ENCODE results near the gene HOXC10. TPM values are rescaled to one million over a fixed set of nuclear protein-coding genes. Genes with fewer than 3 reads are reported as not detected.

HOXC10 gene
- total RNA-seq, 1 donor from 2014 or later = not detected

DNA sequence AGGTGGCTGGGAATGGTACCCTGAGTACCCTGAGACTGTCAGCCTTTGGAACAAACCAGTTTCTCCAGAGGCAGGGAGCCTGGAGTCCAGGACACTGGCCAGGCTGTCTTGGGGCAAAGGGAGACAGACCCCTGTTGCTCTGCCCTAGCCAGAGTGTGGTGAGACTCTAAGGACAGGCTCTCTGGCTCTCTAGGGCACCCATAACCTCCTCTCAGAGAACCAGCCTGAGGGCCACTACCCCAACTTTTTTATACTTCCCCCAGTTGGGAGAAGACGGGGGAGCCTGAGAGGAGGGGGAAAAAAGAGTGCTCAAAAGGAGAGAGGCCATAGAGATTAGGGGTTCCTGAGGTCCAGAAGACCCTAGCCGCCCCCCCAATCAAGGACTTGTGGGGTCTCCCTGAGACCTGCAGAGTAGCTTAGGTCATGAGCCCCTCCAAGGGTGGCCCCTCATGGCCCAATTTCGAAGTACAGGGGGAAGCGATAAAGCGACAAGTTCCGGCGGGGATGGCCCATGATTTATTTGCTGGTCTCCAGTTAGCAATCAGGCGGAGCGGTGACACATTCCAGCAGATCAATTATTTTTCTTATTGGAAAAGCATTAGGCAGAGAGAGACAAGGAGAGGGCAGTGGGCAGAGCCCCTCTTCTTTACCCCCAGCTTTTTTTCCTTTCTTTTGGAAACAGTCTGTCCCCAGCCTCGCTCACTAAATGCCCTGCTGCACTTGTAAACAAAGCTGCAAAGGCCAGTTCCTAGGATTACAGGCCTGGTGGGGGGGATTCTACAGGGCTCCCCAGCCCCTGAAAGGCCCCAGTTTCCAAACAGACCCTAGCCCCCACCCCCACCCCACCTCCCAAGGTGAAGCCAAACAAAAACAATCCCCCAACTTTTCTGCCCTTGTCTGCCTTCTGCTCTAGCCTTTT, 25.4 kb downstream of the HOXC10 start:
- H3K27me3 Mint-ChIP-seq (ENCODE audit: unreplicated experiment) = peaks cover 92% of the 10 kb centered on the region
- no peak overlapping the region for H3K27ac Mint-ChIP-seq (ENCODE audit: unreplicated experiment)
- TF ChIP-seq, protein P1, sequence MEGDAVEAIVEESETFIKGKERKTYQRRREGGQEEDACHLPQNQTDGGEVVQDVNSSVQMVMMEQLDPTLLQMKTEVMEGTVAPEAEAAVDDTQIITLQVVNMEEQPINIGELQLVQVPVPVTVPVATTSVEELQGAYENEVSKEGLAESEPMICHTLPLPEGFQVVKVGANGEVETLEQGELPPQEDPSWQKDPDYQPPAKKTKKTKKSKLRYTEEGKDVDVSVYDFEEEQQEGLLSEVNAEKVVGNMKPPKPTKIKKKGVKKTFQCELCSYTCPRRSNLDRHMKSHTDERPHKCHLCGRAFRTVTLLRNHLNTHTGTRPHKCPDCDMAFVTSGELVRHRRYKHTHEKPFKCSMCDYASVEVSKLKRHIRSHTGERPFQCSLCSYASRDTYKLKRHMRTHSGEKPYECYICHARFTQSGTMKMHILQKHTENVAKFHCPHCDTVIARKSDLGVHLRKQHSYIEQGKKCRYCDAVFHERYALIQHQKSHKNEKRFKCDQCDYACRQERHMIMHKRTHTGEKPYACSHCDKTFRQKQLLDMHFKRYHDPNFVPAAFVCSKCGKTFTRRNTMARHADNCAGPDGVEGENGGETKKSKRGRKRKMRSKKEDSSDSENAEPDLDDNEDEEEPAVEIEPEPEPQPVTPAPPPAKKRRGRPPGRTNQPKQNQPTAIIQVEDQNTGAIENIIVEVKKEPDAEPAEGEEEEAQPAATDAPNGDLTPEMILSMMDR (IDR thresholded peaks at IDR 0.05) = no peak

DNA sequence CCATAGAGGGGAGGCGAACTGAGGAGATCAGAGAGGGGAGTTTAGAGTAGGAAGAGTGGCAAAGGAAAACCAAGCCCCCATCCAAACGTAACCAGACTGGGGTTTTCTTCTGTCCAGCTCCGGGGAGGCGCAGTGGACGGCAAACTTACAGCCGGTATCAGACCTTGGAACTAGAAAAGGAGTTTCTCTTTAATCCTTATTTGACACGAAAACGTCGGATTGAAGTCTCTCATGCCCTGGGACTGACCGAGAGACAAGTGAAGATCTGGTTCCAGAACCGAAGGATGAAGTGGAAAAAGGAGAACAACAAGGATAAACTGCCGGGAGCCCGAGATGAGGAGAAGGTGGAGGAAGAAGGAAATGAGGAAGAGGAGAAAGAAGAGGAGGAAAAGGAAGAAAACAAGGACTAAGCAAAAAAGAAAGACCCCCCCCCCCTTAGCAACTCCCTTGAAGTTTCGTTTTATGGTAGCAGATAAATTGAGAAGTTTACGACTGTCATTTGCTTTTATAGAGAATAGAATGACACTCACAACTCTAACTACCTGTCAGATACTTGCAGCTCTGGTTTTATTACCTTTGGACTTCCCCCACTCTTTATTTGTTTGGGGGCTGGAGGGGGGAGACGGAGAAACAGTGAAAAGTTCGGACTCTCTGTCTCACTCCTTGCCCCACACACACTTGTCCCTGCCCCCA, 26.2 kb downstream of the HOXC10 start:
- Mint-ChIP-seq H3K36me3 (ENCODE audit: unreplicated experiment) (no peaks in the 10 kb centered on the region), H3K9me3 (ENCODE audit: unreplicated experiment) (no peaks in the 10 kb centered on the region), H3K4me3 (ENCODE audit: unreplicated experiment) (no peak overlapping the region), H3K27ac (ENCODE audit: unreplicated experiment) (no peak overlapping the region), H3K4me1 (ENCODE audit: unreplicated experiment) (peaks cover 11% of the 10 kb centered on the region), H3K27me3 (ENCODE audit: unreplicated experiment) (peaks cover 92% of the 10 kb centered on the region)
- DNase-seq (ENCODE audit: extremely low spot score, unreplicated experiment) = no peak
- TF ChIP-seq, protein P1 (IDR thresholded peaks at IDR 0.05) = no peak

More for the DNA sequence above, 25.4 kb downstream of the HOXC10 start:
- DNase-seq (ENCODE audit: extremely low spot score, unreplicated experiment) = no peak
- Mint-ChIP-seq H3K4me3 (ENCODE audit: unreplicated experiment) (no peak overlapping the region), H3K9me3 (ENCODE audit: unreplicated experiment) (no peaks in the 10 kb centered on the region), H3K36me3 (ENCODE audit: unreplicated experiment) (no peaks in the 10 kb centered on the region), H3K4me1 (ENCODE audit: unreplicated experiment) (peaks cover 13% of the 10 kb centered on the region)

DNA sequence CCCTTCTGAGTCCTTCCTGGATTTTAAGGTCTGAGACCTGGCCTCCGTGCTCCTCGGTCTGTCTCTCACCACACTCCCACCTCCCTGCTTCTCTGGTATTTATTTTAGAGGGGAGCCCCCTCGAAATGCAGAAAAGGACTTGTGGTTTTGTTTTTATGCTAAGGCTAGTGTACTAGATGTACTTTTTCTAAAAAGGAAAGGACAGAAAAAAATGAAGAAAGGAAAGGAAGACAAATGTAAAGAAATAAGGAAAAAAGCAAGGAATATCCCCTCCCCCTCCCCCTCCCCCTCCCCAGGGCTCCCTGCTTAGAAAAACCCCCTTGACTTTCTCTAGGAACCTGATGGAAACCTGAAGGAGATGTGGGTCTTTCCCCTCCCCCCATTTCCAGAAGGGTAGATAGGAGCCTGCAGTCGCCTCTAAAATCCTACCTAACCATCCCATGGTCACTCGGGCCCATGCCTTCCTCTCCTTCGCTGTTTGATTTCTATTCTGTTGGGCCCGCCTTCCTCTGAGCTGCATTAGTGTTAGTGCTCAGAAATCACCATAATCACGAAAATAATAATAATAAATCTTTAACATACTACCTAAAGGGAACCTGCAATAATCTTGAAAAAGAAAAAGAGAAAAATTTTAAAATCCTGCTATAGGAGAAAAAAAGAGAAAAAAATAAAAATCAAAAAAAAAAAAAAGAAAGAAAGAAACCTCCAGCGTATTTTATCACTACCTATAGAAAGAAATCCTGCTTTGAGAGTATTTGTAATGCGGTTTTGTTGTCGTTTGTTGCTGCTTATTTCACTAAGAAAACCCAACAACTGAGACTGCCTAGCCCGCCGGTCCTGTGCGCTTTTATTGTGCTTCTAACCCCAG, 27.0 kb downstream of the HOXC10 start:
- peaks cover 87% of the 10 kb centered on the region for H3K27me3 Mint-ChIP-seq (ENCODE audit: unreplicated experiment)

DNA sequence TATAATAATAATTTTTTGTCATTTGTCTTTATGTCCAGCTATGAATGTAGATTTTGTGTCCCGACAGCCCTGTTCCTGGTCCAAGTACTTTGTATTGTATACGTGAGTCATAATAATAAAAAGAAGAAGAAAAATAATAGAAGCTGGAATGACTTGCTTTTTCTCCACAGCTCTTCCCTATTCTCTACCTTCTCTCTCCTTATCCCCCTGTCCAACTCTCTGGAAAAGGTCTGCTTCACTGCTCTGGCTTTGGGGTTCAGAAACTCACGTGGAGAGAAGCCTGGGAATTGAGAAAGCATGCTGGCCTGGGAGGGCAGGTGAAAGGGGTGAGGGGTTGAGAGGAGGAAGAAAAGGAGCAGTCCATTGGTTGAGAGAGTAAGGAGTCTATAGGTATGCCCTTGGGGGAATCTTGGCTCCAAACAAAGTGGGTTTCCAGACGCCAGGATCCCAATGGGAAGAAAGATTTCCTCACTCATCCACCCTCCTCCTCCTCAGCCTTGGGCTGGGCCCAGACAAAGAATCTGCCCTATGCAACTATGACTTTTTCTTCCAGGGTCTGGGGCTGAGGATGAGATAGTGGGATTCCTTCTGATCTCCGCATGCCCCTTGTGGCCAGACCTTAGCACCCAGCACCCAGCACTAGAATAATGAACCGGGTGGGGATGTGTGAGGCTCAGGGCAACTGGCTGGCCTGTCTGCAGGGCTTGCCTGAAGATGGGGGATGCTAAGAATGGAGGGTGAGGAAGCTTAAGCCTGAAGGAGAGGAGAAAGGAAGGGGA, 27.9 kb downstream of the HOXC10 start:
- no peak for DNase-seq (ENCODE audit: extremely low spot score, unreplicated experiment)
- no peak overlapping the region for H3K4me3 Mint-ChIP-seq (ENCODE audit: unreplicated experiment)
- no peaks in the 10 kb centered on the region for H3K36me3 Mint-ChIP-seq (ENCODE audit: unreplicated experiment)
- H3K27me3 Mint-ChIP-seq (ENCODE audit: unreplicated experiment) = peaks cover 84% of the 10 kb centered on the region
- TF ChIP-seq, protein P1 (IDR thresholded peaks at IDR 0.05) = no peak
- H3K4me1 Mint-ChIP-seq (ENCODE audit: unreplicated experiment) = peaks cover 14% of the 10 kb centered on the region
- H3K27ac Mint-ChIP-seq (ENCODE audit: unreplicated experiment) = no peak overlapping the region
- no peaks in the 10 kb centered on the region for H3K9me3 Mint-ChIP-seq (ENCODE audit: unreplicated experiment)

More for the DNA sequence above, 27.0 kb downstream of the HOXC10 start:
- DNase-seq (ENCODE audit: extremely low spot score, unreplicated experiment) = no peak
- Mint-ChIP-seq H3K4me1 (ENCODE audit: unreplicated experiment) (peaks cover 7% of the 10 kb centered on the region), H3K4me3 (ENCODE audit: unreplicated experiment) (no peak overlapping the region), H3K27ac (ENCODE audit: unreplicated experiment) (no peak overlapping the region), H3K36me3 (ENCODE audit: unreplicated experiment) (no peaks in the 10 kb centered on the region), H3K9me3 (ENCODE audit: unreplicated experiment) (no peaks in the 10 kb centered on the region)
- TF ChIP-seq, protein P1 (IDR thresholded peaks at IDR 0.05) = no peak

All from osteocyte (in vitro differentiated cells).